ENCODE measurements around the gene NGLY1.

Gene NGLY1

DNA sequence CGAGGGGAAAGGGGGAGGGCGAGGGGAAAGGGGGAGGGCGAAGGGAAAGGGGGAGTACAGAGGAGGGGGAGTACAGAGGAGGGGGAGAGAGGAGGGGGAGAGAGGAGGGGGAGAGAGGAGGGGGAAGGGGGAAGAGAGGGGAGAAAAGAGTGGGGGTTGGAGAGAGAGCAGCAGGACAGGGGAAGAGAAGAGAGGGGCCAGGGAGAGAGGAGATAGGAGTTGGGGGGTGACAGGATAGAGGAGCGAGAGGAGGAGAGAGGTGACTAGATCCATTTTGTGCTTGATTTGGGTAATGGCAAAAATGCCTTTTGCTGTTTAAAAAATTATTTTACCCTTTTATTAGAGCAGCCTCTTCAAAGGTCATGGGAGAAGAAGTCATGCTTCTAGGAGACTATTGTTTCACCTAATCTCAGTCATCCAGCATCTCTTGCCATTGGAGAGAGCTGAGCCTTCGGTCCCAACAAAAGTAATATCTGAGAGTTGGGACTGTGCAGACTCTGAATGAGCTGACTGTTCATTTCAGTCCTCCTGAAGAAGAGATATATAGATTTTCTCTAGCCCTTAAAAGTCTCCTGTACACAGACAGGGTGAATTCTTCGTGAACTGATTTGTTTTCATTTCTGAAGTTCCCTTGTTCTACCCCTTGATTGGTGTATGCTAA is 103.5 kb downstream of the NGLY1 start:
- no peak overlapping the region for H3K27ac ChIP-seq
- TF ChIP-seq, protein P1, sequence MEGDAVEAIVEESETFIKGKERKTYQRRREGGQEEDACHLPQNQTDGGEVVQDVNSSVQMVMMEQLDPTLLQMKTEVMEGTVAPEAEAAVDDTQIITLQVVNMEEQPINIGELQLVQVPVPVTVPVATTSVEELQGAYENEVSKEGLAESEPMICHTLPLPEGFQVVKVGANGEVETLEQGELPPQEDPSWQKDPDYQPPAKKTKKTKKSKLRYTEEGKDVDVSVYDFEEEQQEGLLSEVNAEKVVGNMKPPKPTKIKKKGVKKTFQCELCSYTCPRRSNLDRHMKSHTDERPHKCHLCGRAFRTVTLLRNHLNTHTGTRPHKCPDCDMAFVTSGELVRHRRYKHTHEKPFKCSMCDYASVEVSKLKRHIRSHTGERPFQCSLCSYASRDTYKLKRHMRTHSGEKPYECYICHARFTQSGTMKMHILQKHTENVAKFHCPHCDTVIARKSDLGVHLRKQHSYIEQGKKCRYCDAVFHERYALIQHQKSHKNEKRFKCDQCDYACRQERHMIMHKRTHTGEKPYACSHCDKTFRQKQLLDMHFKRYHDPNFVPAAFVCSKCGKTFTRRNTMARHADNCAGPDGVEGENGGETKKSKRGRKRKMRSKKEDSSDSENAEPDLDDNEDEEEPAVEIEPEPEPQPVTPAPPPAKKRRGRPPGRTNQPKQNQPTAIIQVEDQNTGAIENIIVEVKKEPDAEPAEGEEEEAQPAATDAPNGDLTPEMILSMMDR (IDR thresholded peaks at IDR 0.05), result no peak
- no peak for TF ChIP-seq ZFX (IDR thresholded peaks at IDR 0.05; ENCODE audit: borderline replicate concordance)

DNA sequence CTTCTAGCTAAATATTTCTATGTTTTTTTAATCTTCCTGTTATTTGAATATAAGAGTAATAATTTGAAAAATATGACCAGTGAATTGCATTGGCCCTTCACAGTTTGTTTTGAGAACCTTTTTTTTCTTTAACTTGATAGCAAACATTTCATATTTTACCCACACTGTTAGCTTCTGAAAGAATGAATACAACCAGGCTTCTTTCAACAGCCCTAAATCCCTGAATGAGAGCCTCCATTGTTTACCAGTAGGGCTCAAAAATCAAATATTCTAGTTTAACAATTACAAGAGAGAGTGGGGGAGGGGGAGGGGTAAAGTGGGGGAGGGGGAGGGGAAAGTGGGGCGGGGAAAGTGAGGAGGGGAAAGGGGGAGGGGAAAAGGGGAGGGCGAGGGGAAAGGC is 104.1 kb downstream of the NGLY1 start:
- no peak for TF ChIP-seq ZFX (IDR thresholded peaks at IDR 0.05; ENCODE audit: borderline replicate concordance)
- TF ChIP-seq, protein P1 (IDR thresholded peaks at IDR 0.05), result no peak
- no peak overlapping the region for H3K27ac ChIP-seq

DNA sequence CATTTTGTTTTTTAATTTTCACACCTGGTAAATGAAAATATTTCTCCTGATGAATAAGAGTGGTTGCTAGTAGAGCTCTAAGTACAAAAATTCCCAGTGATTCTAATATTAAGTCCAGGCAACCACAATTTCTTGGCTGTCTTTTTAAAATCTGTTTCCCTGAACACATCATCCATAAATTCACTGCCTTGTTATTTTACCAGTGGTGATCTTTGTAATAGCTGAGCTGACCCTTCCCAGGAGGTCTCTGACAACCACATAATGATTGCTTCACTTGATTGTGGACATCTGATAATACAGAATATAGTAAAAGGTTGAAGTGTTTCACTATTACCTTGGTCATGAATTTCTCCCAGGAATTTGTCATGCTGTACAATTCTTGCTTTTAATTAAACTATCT is 104.7 kb downstream of the NGLY1 start:
- no peak overlapping the region for H3K27ac ChIP-seq
- no peak for TF ChIP-seq ZFX (IDR thresholded peaks at IDR 0.05; ENCODE audit: borderline replicate concordance)
- TF ChIP-seq, protein P1 (IDR thresholded peaks at IDR 0.05), result no peak

DNA sequence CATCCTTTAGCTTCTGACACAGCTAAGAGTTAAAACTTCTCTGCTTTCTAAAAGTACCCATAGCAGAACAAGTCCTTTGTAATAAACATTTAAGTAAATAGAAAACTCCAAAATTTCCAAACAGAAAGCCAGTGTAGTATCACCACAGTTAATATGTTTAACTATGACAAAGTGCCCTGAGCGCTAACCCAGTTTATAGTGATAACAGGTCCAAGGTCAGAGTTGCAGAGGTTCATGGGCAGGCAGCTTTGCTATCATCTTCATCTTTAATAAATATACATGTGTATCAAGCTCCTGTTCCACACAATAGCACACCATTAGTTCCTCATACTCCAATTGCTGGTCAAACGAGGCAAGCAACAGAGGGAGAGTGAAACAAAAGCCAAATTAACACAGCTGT is 106.1 kb downstream of the NGLY1 start:
- no peak overlapping the region for H3K27ac ChIP-seq
- TF ChIP-seq, protein P1 (IDR thresholded peaks at IDR 0.05), result no peak
- no peak for TF ChIP-seq ZFX (IDR thresholded peaks at IDR 0.05; ENCODE audit: borderline replicate concordance)

DNA sequence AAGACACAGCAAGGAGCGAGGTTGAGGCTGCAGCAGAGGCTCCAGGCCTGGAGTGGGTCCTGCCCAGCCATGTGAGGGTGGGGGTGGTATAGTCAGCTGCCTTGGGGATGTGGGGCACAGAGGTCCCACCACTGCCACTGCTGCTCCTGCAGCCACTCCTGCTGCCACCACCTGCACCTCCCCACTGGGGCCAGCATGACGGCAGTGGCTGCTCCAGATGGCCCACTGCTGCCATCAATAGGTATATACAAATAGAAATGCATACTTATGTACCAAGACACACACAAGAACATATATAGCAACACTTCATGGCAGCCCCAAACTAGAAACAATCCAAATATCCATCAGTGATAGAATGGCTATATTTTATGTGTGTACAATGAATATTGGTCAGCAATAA is 108.6 kb downstream of the NGLY1 start:
- no peak for TF ChIP-seq ZFX (IDR thresholded peaks at IDR 0.05; ENCODE audit: borderline replicate concordance)
- TF ChIP-seq, protein P1 (IDR thresholded peaks at IDR 0.05), result no peak
- H3K27ac ChIP-seq, result no peak overlapping the region

DNA sequence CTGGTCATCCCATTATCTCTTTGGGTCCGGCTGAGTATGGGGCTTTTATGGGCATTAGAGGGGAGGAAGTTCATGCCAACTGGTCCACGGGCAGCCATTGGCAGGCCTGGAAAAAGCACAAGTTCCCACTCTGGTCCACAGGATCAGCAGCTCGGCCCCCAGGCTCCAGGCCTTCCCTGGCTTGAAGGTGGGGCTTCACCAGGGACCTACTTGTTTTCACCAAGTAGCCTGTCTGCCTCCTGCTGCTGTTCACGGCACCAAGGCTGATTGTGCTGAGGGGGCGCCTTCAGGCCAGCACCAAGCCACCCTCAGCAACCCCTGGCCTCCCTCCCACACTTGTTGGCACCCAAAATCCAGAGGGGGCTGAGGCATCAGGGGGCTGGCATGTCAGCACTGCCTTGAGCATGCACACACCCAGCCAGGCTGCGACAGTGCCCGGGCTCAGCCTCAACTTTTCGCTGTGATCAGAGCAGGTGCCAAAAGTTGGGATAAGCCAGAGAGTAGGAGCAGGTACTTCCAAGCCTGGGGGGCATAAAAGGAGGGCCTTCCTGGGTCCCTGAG is 109.4 kb downstream of the NGLY1 start:
- TF ChIP-seq, protein P1 (IDR thresholded peaks at IDR 0.05), result no peak
- TF ChIP-seq ZFX (IDR thresholded peaks at IDR 0.05; ENCODE audit: borderline replicate concordance), result no peak
- no peak overlapping the region for H3K27ac ChIP-seq
